Stimulated activated CD8-positive, alpha-beta memory T cell treated with anti-CD3 and anti-CD28 coated beads, Interleukin-12 subunit alpha, Interleukin-12 subunit beta, amount 100 ng/mL, for 24 hours (primary cell): ENCODE data around the gene RPH3AL.
"Not testable (repeated sequence)": the region's sequence is repeated elsewhere in the genome, so short reads cannot be mapped to it uniquely, and the experiment has no call there.

Source experiments
- DNase-seq: peaks from one replicate; pipeline ENCODE4 v3.0.0-alpha.2; 2020; ENCODE audit errors: extremely low read depth

Gene RPH3AL

GRCh38 chr17:282000-282911 lies 70.4 kb downstream of the RPH3AL start:
- no peak for DNase-seq

- DNase-seq = no peak
Observed at GRCh38 chr17:281365-281999, 71.1 kb downstream of the RPH3AL start.

GRCh38 chr17:280901-281300 lies 71.7 kb downstream of the RPH3AL start:
- no peak for DNase-seq

GRCh38 chr17:280216-280615 lies 72.4 kb downstream of the RPH3AL start:
- no peak for DNase-seq

GRCh38 chr17:279776-280175 lies 72.8 kb downstream of the RPH3AL start:
- DNase-seq = no peak

- no peak for DNase-seq
Observed at GRCh38 chr17:279331-279730, 73.3 kb downstream of the RPH3AL start.

- DNase-seq = no peak
Observed at GRCh38 chr17:278676-279059, 73.9 kb downstream of the RPH3AL start.

- DNase-seq = no peak
Observed at GRCh38 chr17:278055-278675, 74.4 kb downstream of the RPH3AL start.

GRCh38 chr17:274902-275301 lies 77.7 kb downstream of the RPH3AL start:
- no peak for DNase-seq

GRCh38 chr17:273981-274832 lies 78.4 kb downstream of the RPH3AL start:
- no peak for DNase-seq

GRCh38 chr17:272856-273255 lies 79.8 kb downstream of the RPH3AL start:
- not testable (repeated sequence) for DNase-seq

- not testable (repeated sequence) for DNase-seq
Observed at GRCh38 chr17:271928-272623, 80.5 kb downstream of the RPH3AL start.

- DNase-seq = no peak
Observed at GRCh38 chr17:269616-270514, 82.7 kb downstream of the RPH3AL start.

- no peak for DNase-seq
Observed at GRCh38 chr17:266701-267667, 85.6 kb downstream of the RPH3AL start.

- no peak for DNase-seq
Observed at GRCh38 chr17:266219-266618, 86.4 kb downstream of the RPH3AL start.

GRCh38 chr17:265718-266117 lies 86.9 kb downstream of the RPH3AL start:
- DNase-seq = no peak

GRCh38 chr17:263773-264172 lies 88.8 kb downstream of the RPH3AL start:
- no peak for DNase-seq

- DNase-seq = no peak
Observed at GRCh38 chr17:263271-263670, 89.3 kb downstream of the RPH3AL start.

- no peak for DNase-seq
Observed at GRCh38 chr17:261635-262034, 91.0 kb downstream of the RPH3AL start.
